HEK293T (cell line): Measurements from ENCODE around the gene ADPRM.

Source experiments
- CTCF ChIA-PET: fragments of 350-600 bp; formaldehyde crosslinking; extraction: SDS; loops from one replicate; lab custom pipeline; 2021; ENCODE audit warnings: antibody characterized with exemption, inconsistent platforms; lab: Yijun Ruan, JAX
- POLR2A ChIA-PET: fragments of 350-600 bp; formaldehyde crosslinking; extraction: SDS; loops from one replicate; lab custom pipeline; 2020; ENCODE audit warnings: antibody characterized with exemption, inconsistent platforms; lab: Yijun Ruan, JAX
- DNase-seq: peaks from one replicate; pipeline ENCODE4 v3.0.0; 2012; ENCODE audit warnings: mixed read lengths; ENCODE audit errors: extremely low spot score
- ARNT ChIP-seq: fragments of 450-650 bp; IDR thresholded peaks from 2 replicates; pipeline ENCODE4 v1.6.1; 2017; ENCODE audit warnings: mild to moderate bottlenecking
- BHLHE40 ChIP-seq: fragments of 450-650 bp; IDR thresholded peaks from 2 replicates; pipeline ENCODE4 v1.6.1; 2016; ENCODE audit warnings: mild to moderate bottlenecking, moderate library complexity, borderline replicate concordance
- CTBP1 ChIP-seq: fragments of 450-650 bp; IDR thresholded peaks from 2 replicates; pipeline ENCODE4 v1.6.1; 2016; ENCODE audit warnings: borderline replicate concordance
- ELF4 ChIP-seq: fragments of 450-650 bp; IDR thresholded peaks from 2 replicates; pipeline ENCODE4 v1.6.1; 2017; ENCODE audit warnings: antibody characterized with exemption
- FOXA1 ChIP-seq: fragments of 450-650 bp; IDR thresholded peaks from 2 replicates; pipeline ENCODE4 v1.6.1; 2016; ENCODE audit warnings: mild to moderate bottlenecking
- FOXK2 ChIP-seq: fragments of 450-650 bp; IDR thresholded peaks from 2 replicates; pipeline ENCODE4 v1.6.1; 2016; ENCODE audit warnings: mild to moderate bottlenecking
- FOXM1 ChIP-seq: fragments of 450-650 bp; IDR thresholded peaks from 2 replicates; pipeline ENCODE4 v1.6.1; 2017; ENCODE audit warnings: mild to moderate bottlenecking, borderline replicate concordance
- HDGF ChIP-seq: fragments of 450-650 bp; IDR thresholded peaks from 2 replicates; pipeline ENCODE4 v1.6.1; 2017; ENCODE audit warnings: antibody characterized with exemption, borderline replicate concordance
- L3MBTL2 ChIP-seq: fragments of 450-650 bp; conservative IDR thresholded peaks from 2 replicates; pipeline ENCODE4 v1.6.1; 2016; ENCODE audit warnings: mild to moderate bottlenecking
- LEF1 ChIP-seq: fragments of 450-650 bp; IDR thresholded peaks from 2 replicates; pipeline ENCODE4 v1.6.1; 2017; ENCODE audit warnings: mild to moderate bottlenecking, borderline replicate concordance
- NFRKB ChIP-seq: fragments of 450-650 bp; IDR thresholded peaks from 2 replicates; pipeline ENCODE4 v1.6.1; 2016; ENCODE audit warnings: mild to moderate bottlenecking, moderate library complexity
- PKNOX1 ChIP-seq: fragments of 450-650 bp; IDR thresholded peaks from 2 replicates; pipeline ENCODE4 v1.6.1; 2016
- SP1 ChIP-seq: fragments of 450-650 bp; IDR thresholded peaks from 2 replicates; pipeline ENCODE4 v1.6.1; 2017
- SUZ12 ChIP-seq: fragments of 450-650 bp; IDR thresholded peaks from 2 replicates; pipeline ENCODE4 v1.6.1; 2016; ENCODE audit warnings: mild to moderate bottlenecking
- TARDBP ChIP-seq: fragments of 450-650 bp; IDR thresholded peaks from 2 replicates; pipeline ENCODE4 v1.6.1; 2016
- ZNF384 ChIP-seq: fragments of 450-650 bp; IDR thresholded peaks from 2 replicates; pipeline ENCODE4 v1.6.1; 2016

The ADPRM gene

GRCh38 chr17:10653987-10654386 lies 43.4 kb upstream of the ADPRM start:
- POLR2A ChIA-PET = no interaction called here
- TF ChIP-seq ELF4 (no peak), SUZ12 (no peak), L3MBTL2 (no peak), SP1 (no peak), NFRKB (no peak)
- no peak for DNase-seq
- CTCF ChIA-PET = interaction anchor here (1.6 kb wide), 1 partner anchor 27 kb away, joined by 3 read pairs; no protein-coding TSS in a partner anchor

GRCh38 chr17:10657148-10657547 lies 40.2 kb upstream of the ADPRM start, which contains the start of gene MYH3:
Gene MYH3, minus strand, starts transcription at chr17:10657309. Its CDS starts 2,245 bp downstream, at chr17:10655064.
- no peak for DNase-seq
- ChIA-PET POLR2A (no interaction called here), CTCF (no interaction called here)
- TF ChIP-seq SUZ12 = no peak
- TF ChIP-seq TARDBP = no peak
- TF ChIP-seq L3MBTL2 = no peak
- TF ChIP-seq NFRKB = no peak
- no peak for TF ChIP-seq FOXK2
- TF ChIP-seq SP1 = no peak

GRCh38 chr17:10657879-10658278 lies 39.5 kb upstream of the ADPRM start:
- DNase-seq = no peak
- CTCF ChIA-PET = no interaction called here
- TF ChIP-seq BHLHE40 = no peak
- no peak for TF ChIP-seq LEF1
- TF ChIP-seq SP1 = no peak
- TF ChIP-seq CTBP1 = no peak
- TF ChIP-seq L3MBTL2 = no peak
- TF ChIP-seq ARNT = no peak
- no peak for TF ChIP-seq FOXK2
- TF ChIP-seq SUZ12 = no peak
- TF ChIP-seq FOXA1 = no peak
- no peak for TF ChIP-seq ELF4
- POLR2A ChIA-PET = no interaction called here

GRCh38 chr17:10661437-10661836 lies 36.0 kb upstream of the ADPRM start:
- no peak for DNase-seq
- ChIA-PET POLR2A (no interaction called here), CTCF (interaction anchor here (1.4 kb wide), 1 partner anchor 14 kb away, joined by 4 read pairs; no protein-coding TSS in a partner anchor)
- no peak for TF ChIP-seq ZNF384
- TF ChIP-seq CTBP1 = no peak
- TF ChIP-seq ELF4 = no peak
- TF ChIP-seq FOXM1 = no peak
- TF ChIP-seq HDGF = no peak
- TF ChIP-seq SP1 = no peak
- no peak for TF ChIP-seq FOXA1
- TF ChIP-seq ARNT = no peak

- TF ChIP-seq LEF1 (no peak), BHLHE40 (no peak), ARNT (no peak), PKNOX1 (no peak), ELF4 (no peak), ZNF384 (no peak), HDGF (no peak), FOXM1 (no peak), SP1 (no peak), L3MBTL2 (no peak), CTBP1 (no peak), TARDBP (no peak), FOXK2 (no peak), NFRKB (no peak), SUZ12 (no peak), FOXA1 (no peak)
- CTCF ChIA-PET = no interaction called here
- POLR2A ChIA-PET = interaction anchor here (0.7 kb wide), 1 partner anchor 182 kb away, joined by 3 read pairs; no protein-coding TSS in a partner anchor
- no peak for DNase-seq
Measured at GRCh38 chr17:10663231-10663630, 34.2 kb upstream of the ADPRM start.

- DNase-seq = no peak
- ChIA-PET POLR2A (no interaction called here), CTCF (interaction anchor here (0.7 to 1.1 kb wide), 3 partner anchors 12 to 33 kb away, joined by 3 to 4 read pairs (median 3); no protein-coding TSS in a partner anchor)
- no peak for TF ChIP-seq ARNT
Measured at GRCh38 chr17:10664571-10664970, 32.8 kb upstream of the ADPRM start.

- no peak for TF ChIP-seq ELF4
- no peak for TF ChIP-seq FOXM1
- TF ChIP-seq FOXA1 = no peak
- no peak for TF ChIP-seq SUZ12
- no peak for TF ChIP-seq BHLHE40
- TF ChIP-seq ARNT = no peak
- no peak for TF ChIP-seq FOXK2
- TF ChIP-seq HDGF = no peak
- no peak for TF ChIP-seq NFRKB
- no peak for TF ChIP-seq CTBP1
- no peak for TF ChIP-seq SP1
- TF ChIP-seq L3MBTL2 = no peak
- TF ChIP-seq TARDBP = no peak
- no peak for TF ChIP-seq ZNF384
- TF ChIP-seq LEF1 = no peak
- TF ChIP-seq PKNOX1 = no peak
- POLR2A ChIA-PET = no interaction called here
- no peak for DNase-seq
- CTCF ChIA-PET = no interaction called here
Measured at GRCh38 chr17:10666906-10667305, 30.5 kb upstream of the ADPRM start.

GRCh38 chr17:10668775-10669174 lies 28.6 kb upstream of the ADPRM start:
- TF ChIP-seq CTBP1 = no peak
- TF ChIP-seq L3MBTL2 = no peak
- TF ChIP-seq ELF4 = no peak
- no peak for TF ChIP-seq FOXM1
- TF ChIP-seq BHLHE40 = no peak
- no peak for DNase-seq
- ChIA-PET CTCF (no interaction called here), POLR2A (no interaction called here)
